GM11168 (cell line): Measurements from ENCODE around the gene RNFT1.
"Not testable (repeated sequence)": the region's sequence is repeated elsewhere in the genome, so short reads cannot be mapped to it uniquely, and the experiment has no call there.

Source experiments
- in situ Hi-C: fragments of 300-500 bp; cut with MboI; formaldehyde crosslinking; loops from one replicate; pipeline ENCODE4 v1.12.0; 2022; ENCODE audit warnings: low sequenced_read_pairs; ENCODE audit not compliant: unreplicated experiment

RNFT1 gene, protein sequence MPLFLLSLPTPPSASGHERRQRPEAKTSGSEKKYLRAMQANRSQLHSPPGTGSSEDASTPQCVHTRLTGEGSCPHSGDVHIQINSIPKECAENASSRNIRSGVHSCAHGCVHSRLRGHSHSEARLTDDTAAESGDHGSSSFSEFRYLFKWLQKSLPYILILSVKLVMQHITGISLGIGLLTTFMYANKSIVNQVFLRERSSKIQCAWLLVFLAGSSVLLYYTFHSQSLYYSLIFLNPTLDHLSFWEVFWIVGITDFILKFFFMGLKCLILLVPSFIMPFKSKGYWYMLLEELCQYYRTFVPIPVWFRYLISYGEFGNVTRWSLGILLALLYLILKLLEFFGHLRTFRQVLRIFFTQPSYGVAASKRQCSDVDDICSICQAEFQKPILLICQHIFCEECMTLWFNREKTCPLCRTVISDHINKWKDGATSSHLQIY

DNA sequence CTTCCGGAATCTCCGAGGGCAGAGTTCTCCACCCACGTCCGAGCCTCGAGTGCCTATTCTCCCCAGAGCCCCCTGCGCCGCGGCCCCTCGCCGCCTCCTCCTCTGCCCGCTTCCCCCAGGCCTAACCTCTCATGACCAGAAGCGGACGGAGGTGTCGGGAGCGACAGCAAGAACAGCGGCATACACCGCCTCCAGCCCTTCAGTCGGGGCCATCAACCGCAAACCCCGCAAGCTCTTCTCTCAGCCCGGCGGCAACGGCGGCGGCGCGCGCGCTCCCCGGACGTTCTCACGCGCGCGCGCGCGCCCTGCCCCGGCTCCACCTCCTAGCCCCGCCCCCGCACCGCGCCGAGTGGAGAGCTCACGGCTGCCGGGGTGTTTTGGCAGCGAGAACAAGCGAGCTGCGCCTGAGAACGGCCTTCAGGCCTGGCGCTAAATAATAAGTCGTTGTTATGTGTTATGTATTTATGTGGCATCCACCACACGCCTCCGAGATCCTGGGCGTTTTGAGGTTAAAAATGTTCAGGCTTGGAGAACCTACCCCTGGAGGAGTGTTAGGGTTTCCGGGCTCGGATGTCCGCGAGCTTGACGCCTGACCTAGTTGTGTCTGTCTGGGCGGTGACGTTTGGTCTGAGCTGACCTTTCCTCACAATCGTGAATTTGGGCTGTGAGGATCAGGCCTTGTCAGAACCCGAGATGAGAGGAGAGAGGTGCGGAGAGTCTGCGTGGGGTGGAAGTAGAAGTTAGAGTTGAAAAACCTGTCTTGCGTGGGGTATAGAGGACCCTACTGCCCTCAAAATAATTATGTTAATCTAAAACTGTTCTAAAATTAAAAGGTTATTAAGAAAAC, at the start of gene RNFT1:
Gene RNFT1 (minus strand): TSS at position 259 of the 847 bp plus-strand sequence. CDS start 77 bp downstream, at position 182.
- in situ Hi-C loops: no loop called here

DNA sequence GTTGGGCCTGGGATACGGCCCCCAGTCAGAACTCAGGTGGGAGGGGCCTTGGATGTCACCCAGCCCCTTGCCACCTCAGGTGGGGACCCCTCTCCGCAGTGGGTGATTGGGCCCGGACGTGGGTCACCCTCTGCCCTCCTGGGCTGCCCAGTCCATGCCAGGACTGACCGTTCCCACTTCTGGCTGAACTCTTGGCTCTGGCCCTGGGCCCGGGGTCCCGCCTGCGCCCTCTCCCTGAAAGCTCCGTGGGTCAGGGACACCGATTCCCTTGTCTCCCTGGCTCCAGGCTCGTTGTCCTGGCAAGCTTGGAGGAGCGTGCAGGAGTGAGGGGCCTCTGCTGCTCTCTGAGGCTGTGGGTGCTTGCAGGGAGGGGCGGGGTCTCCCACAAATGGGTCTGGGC, 44.8 kb upstream of the RNFT1 start:
- in situ Hi-C loops: not testable (repeated sequence)

DNA sequence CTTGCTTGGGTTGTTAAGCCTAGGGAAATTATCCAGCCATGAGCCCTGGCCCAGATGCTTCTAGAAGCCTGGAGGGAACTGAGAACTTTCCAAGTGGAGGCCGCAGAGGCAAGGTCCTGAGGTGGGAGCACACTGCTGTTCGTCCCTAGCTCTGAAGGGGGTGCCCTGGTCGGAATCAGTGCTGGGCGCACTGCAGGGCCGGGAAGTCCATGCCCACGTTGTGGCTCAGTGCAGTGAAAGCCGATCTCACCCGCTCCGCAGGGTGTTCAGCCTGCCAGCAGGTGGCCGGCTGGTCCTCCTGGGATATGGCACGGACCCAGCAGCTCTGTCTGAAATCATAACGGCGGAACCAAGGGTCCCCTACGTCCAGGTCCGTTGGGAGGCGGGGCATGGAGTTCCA, 43.8 kb upstream of the RNFT1 start:
- in situ Hi-C loops: not testable (repeated sequence)

DNA sequence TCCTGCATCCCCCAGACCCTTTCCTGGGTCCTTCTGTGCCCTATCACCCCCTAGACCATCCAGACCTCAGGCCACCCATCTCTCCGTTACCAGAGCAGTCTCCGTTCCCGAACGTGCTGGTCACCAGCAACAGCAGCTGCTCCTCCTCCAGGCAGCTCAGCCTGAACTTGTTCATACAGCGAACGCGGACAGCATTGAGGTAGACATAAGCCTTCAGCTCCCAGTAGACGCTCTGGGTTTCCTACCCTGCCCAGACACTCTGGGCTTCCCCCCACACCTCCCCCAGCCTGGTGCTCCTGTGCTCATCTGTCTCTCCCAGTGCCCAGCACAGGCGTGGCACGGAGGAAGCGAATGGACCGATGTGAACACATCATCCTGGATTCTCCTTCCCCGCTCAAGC, 41.6 kb upstream of the RNFT1 start:
- in situ Hi-C loops: no loop called here

DNA sequence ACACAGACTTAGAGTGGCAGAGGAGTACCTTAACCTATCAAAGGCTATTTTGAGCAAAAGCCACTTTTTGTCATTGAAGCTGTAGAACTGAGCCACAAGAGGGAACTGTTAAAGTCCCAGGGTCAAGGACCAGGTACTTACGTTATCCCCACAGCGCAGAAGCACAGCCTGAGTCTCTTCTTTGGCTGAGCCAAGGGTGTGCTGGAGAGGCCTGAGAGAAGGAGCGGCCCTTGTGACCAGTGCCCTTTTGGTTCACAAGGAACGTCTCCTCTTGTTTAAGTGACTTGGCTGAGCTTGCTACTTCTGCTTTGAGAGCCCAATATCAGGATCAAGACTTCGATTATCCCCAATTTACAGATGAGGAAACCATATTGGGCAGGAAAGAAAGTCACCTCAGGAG, 40.0 kb upstream of the RNFT1 start:
- in situ Hi-C loops: not testable (repeated sequence)

DNA sequence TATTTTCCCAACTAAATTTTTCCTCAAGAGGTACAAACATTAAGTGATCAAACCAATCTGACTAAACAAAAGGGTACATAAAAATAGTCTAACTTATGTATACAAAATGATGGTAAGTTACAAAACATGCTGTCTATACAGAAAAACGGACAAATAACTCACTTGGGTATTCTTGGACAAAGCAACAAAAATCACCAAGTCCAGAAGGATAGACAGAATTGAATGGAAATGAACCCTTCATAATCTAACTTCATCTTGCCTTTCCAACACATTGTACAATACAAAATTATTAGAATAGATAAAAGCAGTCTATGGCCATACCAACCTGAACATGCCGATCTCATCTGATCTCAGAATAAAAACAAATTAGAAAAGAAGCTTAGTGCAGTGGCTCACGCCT, 37.9 kb upstream of the RNFT1 start:
- in situ Hi-C loops: not testable (repeated sequence)

DNA sequence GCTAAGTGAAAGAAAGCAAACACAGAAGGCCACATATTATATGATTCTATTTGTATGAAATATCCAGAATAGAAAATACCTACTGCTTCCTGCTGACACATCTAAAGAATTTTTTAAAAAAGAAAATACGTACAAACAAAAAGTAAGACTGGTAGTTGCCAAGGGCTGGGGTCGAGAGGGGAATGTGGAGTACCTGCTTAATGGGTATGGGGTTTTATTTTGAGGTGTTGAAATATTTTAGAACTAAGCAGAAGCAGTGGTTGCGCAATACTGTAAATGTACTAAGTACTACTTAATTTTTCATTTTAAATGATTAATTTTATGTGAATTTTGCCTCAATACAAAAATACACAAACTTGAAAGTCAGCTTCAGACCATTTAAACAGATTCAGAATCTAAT, 32.1 kb upstream of the RNFT1 start:
- in situ Hi-C loops: loop anchor here (5.0 kb wide), 1 partner anchor 419 kb away; no protein-coding TSS in a partner anchor

DNA sequence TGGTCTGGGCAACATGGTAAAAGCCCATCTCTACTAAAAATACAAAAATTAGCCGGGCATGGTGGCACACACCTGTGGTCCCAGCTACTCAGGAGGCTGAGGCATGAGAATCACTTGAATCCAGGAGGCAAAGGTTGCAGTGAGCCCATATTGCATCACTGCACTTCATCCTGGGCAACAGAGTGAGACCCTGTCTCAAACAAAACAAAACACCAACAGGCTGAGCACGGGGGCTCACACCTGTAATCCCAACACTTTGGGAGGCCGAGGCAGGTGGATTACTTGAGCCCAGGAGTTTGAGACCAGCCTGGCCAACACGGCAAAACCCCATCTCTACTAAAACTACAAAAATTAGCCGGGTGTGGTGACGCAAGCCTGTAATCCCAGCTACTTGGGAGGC, 10.6 kb upstream of the RNFT1 start:
- in situ Hi-C loops: not testable (repeated sequence)

DNA sequence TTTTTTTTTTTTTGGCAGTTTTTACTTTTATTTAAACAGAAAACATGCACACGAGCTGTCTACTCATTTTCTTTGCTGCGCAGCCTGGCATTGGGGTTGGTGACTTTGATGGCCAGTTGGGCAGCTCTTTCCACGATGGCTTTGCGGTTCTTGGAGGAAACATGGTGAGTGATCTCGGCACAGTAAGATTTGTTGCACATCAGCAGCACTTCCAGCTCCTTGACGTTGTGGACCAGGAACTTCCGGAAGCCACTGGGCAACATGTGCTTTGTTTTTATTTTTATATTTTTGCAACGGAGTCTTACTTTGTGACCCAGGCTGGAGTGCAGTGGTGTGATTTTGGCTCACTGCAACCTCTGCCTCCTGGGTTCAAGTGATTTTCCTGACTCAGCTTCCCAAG, 8.9 kb upstream of the RNFT1 start:
- in situ Hi-C loops: not testable (repeated sequence)

DNA sequence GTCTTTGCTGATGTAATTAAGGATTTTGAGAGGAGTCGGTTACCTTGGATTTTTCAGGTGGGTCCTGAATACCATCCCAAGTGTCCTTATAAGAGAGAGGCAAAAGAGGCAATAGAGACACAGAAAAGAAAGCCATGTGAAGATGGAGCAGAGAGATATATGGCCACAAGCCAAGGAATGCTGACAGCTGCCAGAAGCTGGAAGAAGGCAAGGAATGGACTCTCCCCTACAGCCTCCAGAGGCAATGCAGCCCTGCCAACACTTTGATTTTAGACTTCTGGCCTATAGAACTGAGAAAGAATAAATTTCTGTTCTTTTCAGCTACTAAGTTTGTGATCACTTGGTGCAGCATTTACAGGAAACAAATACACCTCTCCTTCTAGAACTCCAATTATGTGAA, 8.2 kb upstream of the RNFT1 start:
- in situ Hi-C loops: no loop called here

DNA sequence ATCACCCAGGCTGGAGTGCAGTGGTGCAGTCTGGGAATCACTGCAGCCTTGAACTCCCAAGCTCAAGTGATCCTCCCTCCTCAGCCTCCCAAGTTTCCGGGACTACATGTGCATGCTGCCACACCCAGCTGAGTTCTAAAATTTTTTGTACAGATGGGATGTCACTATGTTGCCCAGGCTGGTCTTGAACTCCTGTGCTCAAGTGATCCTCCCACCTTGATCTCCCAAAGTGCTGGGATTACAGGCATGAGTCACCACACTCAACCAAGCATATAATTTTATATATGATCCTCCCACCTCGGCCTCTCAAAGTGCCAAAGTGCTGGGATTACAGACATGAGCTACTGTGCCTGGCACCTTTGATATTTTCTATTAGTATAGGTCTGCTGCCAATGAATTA, 7.2 kb upstream of the RNFT1 start:
- in situ Hi-C loops: not testable (repeated sequence)

DNA sequence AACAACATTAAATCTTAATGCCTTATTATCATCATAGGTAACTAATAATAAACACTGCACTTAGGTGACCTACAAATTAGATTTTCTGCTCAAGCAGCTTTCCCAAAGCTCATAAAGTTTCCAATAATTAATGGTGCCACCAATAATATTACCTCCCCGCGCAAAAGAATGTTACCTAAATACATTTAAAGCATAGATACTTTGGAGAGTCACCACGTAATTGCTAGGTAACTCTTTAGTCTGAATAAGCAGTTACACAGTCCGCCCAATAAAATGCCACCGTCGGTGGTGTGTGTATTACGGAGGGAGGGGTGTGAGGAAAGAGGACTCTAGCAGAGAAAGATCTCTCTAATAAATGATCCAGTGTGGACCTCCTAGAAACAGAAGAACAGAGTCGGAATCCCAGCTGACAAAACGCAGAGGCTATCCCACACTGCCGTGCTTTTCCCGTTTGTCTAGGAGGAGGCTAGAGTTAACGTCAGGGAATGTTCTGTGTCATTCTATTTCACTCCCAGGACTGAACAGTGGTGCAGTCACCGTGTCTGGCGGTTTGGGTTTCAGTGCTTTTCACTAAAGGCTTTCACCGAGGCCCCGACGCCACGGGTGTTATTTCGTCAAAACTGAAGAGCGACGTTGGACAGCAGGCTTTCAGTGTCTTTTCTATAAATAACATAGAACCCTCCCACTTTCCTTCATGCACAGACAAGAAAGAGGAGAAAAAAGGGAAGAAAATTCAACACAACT, 630 bp downstream of the RNFT1 start:
- in situ Hi-C loops: no loop called here

DNA sequence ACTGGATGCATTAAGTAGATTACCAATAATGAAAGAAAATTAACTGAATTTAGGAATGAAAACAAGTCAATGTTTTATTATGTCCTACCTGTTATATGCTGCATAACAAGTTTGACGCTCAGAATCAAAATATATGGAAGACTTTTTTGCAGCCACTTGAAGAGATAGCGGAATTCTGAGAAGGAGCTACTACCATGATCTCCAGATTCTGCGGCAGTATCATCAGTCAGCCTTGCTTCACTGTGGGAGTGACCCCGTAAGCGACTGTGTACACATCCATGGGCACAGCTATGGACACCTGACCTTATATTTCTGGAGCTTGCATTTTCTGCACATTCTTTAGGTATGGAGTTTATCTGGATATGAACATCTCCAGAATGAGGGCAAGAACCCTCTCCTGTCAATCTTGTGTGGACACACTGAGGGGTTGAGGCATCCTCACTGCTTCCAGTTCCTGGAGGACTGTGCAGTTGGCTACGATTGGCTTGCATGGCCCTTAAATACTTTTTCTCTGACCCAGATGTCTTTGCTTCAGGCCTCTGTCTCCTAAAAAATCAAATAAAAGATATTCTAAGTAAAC, 1.7 kb downstream of the RNFT1 start:
- in situ Hi-C loops: no loop called here

DNA sequence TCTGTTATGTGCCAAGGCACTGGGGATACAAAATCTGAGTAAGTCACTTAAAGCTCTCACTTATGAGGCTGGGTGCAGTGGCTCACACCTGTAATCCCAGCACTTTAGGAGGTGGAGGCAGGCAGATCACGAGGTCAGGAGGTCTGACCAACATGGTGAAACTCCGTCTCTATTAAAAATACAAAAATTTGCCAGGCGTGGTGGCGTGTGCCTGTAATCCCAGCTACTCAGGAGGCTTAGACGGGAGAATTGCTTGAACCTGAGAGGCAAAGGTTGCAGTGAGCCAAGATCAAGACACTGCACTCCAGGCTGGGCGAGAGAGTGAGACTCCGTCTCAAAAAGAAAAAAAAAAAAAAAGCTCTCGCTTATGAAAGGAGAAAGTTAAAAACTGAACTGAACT, 5.0 kb downstream of the RNFT1 start:
- in situ Hi-C loops: not testable (repeated sequence)

DNA sequence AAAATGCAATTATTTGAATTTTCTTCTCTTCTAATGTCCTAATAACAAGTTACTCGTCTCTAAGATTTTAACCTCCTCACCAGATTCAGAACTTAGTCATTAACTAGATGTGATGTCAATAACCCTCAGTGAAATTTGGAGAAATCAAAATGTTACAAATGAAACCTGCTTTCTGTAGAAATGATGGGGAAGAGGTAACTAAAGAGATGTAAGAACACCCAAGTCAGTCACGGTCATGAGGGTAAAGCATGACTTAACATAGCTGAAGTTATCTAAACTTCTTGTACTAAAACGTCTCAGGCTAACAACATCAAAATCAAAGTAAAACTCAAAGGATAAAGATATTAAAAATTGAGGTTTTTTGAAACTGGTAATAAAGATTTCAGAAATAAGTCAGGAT, 9.7 kb downstream of the RNFT1 start:
- in situ Hi-C loops: no loop called here

DNA sequence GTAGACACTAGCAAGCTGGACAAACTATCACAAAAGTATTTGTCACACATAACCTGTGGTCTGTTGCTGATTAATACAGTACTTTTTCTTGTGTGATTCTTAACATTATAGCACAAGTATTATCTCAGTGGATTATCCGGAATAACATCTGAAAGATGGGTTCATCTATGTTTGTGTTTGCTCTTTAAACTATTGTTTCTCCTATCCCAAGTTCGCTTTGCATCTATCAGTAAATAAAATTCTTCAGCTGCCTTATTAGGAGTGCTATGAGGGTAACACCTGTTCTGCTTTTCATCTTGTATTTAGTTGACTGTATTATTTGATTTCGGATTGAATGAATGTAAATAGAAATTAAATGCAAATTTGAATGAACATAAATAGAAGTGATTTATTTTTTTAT, 14.5 kb downstream of the RNFT1 start:
- in situ Hi-C loops: no loop called here

DNA sequence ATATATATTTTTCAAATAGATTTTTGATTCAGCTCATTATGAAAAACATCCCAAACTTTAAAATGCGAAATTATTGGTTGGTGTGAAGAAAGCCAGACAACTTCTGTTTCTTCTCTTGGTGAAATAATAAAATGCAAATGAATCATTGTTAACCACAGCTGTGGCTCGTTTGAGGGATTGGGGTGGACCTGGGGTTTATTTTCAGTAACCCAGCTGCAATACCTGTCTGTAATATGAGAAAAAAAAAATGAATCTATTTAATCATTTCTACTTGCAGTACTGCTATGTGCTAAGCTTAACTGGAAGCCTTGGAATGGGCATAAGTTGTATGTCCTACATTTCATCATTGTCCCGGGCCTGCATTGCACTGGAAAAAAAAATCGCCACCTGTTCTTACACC, 17.2 kb downstream of the RNFT1 start:
- in situ Hi-C loops: not testable (repeated sequence)

DNA sequence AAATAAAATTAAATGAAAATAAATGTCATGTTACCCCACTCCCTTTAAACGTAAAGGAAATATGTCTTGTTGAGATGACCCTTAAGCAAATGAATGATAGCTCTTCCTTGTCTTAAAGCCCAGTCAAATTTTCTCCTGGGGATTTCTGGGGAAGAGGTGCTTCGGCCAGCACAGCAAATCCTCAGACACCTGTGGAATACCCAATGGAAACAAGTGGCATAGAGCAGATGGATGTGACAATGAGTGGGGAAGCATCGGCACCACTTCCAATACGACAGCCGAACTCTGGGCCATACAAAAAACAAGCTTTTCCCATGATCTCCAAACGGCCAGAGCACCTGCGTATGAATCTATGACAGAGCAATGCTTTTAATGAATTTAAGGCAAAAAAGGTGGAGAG, 18.1 kb downstream of the RNFT1 start:
- in situ Hi-C loops: not testable (repeated sequence)

DNA sequence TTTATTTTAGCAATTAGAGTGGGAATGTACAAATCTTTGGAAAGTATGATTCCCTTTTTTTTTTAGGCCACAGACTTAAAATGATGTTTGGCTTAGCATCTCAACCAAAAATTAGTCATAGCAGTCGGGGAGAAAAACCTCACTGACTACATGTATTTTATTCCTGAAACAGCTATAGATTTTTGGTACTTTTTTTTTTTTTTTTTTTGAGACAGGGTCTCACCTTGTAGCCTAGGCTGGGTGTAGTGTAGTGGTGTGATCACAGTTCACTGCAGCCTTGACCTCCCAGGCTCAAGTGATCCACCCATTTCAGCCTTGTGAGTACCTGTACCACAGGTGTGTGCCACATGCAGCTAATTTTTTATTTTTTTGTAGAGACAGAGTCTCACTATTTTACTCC, 23.4 kb downstream of the RNFT1 start:
- in situ Hi-C loops: no loop called here

DNA sequence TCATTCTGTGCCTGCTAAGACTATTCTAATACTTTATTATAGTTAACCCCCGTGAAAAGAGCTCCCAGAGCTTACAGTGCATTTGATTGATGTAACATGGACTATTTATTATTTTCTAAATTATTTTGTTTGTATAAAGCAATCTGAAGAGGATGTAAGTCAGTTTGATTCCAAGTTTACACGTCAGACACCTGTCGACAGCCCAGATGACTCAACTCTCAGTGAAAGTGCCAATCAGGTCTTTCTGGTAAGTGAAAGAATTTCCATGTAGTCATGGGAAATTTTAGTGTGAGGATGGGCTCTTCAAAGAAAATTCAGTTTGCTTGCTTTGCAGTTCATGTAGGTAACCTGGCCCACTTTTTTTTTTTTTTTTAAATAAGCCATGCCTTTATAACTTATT, 23.8 kb downstream of the RNFT1 start:
- in situ Hi-C loops: not testable (repeated sequence)
